Fibroblast of mammary gland (primary cell): ENCODE results near the gene BRD9.

ENCODE experiments used
- DNase-seq: peaks from one replicate; pipeline ENCODE4 v3.0.0-alpha.2; 2010; ENCODE audit warnings: low read depth
- H3K4me3 ChIP-seq: 2 replicates; pipeline ENCODE4 v1.5.1; 2011; ENCODE audit warnings: low read depth, mild to moderate bottlenecking, low read length, moderate library complexity; ENCODE audit not compliant: control insufficient read depth
- CTCF ChIP-seq: conservative IDR thresholded peaks from 2 replicates; pipeline ENCODE4 v1.5.1; 2011; ENCODE audit warnings: low read depth, low read length, inconsistent platforms; ENCODE audit not compliant: control insufficient read depth, insufficient read depth

The BRD9 gene

GRCh38 chr5:914612-915011 lies 22.0 kb upstream of the BRD9 start:
- no peak for DNase-seq
- no peak overlapping the region for H3K4me3 ChIP-seq
- TF ChIP-seq CTCF: no peak

- DNase-seq: no peak
- TF ChIP-seq CTCF: no peak
- no peak overlapping the region for H3K4me3 ChIP-seq
Observed at GRCh38 chr5:914174-914573, 21.6 kb upstream of the BRD9 start.

GRCh38 chr5:912280-913091 lies 19.9 kb upstream of the BRD9 start:
- H3K4me3 ChIP-seq: no peak overlapping the region
- peak; percentile 96 for DNase-seq
- TF ChIP-seq CTCF: no peak

- DNase-seq: peak; percentile 75
- TF ChIP-seq CTCF: no peak
Observed at GRCh38 chr5:911601-912000, 19.0 kb upstream of the BRD9 start.

GRCh38 chr5:910769-911160 lies 18.2 kb upstream of the BRD9 start:
- no peak for DNase-seq
- no peak for TF ChIP-seq CTCF
- no peak overlapping the region for H3K4me3 ChIP-seq

More at GRCh38 chr5:911601-912000, 19.0 kb upstream of the BRD9 start:
- no peak overlapping the region for H3K4me3 ChIP-seq

GRCh38 chr5:909994-910768 lies 17.6 kb upstream of the BRD9 start:
- H3K4me3 ChIP-seq: no peak overlapping the region
- no peak for TF ChIP-seq CTCF
- DNase-seq: no peak
